ENCODE measurements around the gene PRMT2.

DNA sequence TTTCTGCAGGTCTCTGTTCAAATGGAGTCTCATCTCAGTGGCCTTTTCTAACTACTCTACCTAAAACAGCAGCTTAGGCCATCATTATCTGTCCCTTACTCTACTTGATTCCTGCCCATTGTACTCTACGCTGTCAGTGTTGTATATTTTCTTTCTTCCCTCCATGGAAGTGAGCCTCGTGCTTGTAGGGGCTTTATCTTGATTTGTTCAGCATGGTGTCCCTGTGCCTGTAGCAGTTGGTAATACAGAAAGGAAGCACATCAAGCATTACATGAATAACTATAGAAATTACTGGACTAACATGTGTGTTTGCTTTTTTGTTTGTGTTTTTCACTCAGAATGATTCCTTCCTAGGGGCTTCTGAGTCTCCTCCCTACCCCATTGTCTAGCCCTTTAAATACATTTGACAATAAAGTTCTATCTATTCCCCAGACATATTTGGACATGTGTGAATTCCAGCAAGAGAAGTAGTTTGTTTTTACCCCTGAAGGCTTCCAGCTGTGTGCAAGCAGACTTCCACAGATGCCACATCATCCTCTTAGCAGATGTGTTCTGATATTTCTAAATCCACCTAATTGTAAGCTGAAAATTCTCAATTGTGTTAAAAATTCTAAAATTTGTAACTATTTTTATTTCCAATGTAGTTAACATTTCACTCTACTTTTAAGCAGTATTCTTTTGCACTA, 40.3 kb downstream of the PRMT2 start:
- TF ChIP-seq EP300 (IDR thresholded peaks at IDR 0.05) (no peak), POLR2A (IDR thresholded peaks at IDR 0.05) (no peak)
- TF ChIP-seq, protein P1, sequence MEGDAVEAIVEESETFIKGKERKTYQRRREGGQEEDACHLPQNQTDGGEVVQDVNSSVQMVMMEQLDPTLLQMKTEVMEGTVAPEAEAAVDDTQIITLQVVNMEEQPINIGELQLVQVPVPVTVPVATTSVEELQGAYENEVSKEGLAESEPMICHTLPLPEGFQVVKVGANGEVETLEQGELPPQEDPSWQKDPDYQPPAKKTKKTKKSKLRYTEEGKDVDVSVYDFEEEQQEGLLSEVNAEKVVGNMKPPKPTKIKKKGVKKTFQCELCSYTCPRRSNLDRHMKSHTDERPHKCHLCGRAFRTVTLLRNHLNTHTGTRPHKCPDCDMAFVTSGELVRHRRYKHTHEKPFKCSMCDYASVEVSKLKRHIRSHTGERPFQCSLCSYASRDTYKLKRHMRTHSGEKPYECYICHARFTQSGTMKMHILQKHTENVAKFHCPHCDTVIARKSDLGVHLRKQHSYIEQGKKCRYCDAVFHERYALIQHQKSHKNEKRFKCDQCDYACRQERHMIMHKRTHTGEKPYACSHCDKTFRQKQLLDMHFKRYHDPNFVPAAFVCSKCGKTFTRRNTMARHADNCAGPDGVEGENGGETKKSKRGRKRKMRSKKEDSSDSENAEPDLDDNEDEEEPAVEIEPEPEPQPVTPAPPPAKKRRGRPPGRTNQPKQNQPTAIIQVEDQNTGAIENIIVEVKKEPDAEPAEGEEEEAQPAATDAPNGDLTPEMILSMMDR (IDR thresholded peaks at IDR 0.05): no peak
